Brain microvascular endothelial cell (primary cell): ENCODE measurements around the gene TOM1L2.

Source experiments
- DNase-seq: peaks from one replicate; pipeline ENCODE4 v3.0.0-alpha.2; 2020
- H3K27ac ChIP-seq: fragments of 250-450 bp; sonication (Bioruptor Pico); 2 replicates; pipeline ENCODE4 v1.5.1; 2020; ENCODE audit warnings: mild to moderate bottlenecking, moderate library complexity
- H3K27me3 ChIP-seq: fragments of 250-450 bp; sonication (Bioruptor Pico); replicated peaks from 2 replicates; pipeline ENCODE4 v1.5.1; 2020; ENCODE audit warnings: mild to moderate bottlenecking
- H3K36me3 ChIP-seq: fragments of 250-450 bp; sonication (Bioruptor Pico); replicated peaks from 2 replicates; pipeline ENCODE4 v1.5.1; 2020; ENCODE audit warnings: mild to moderate bottlenecking
- H3K4me3 ChIP-seq: 2 replicates; pipeline ENCODE4 v1.5.1; 2011; ENCODE audit warnings: low read depth, mild to moderate bottlenecking, control low read depth, low read length, moderate library complexity
- in situ Hi-C: cut with HindIII; loops from 2 replicates; pipeline ENCODE4 v1.10.0; 2017; ENCODE audit warnings: low sequenced_read_pairs, low pct_ligation_motif_present
- TF ChIP-seq, protein P1 (sequence below): IDR thresholded peaks from 2 replicates; pipeline ENCODE4 v1.5.1; 2011; ENCODE audit warnings: low read depth, mild to moderate bottlenecking, moderate library complexity, low read length, control low read depth, inconsistent platforms; ENCODE audit errors: missing control alignments

Gene TOM1L2

GRCh38 chr17:18008496-18009268, 36.5 kb upstream of the TOM1L2 start:
- Histone ChIP-seq H3K4me3 (no peak overlapping the region), H3K27me3 (no peaks in the 10 kb centered on the region), H3K36me3 (no peaks in the 10 kb centered on the region), H3K27ac (no peak overlapping the region)
- peak; percentile 38 for DNase-seq
- TF ChIP-seq, protein P1, sequence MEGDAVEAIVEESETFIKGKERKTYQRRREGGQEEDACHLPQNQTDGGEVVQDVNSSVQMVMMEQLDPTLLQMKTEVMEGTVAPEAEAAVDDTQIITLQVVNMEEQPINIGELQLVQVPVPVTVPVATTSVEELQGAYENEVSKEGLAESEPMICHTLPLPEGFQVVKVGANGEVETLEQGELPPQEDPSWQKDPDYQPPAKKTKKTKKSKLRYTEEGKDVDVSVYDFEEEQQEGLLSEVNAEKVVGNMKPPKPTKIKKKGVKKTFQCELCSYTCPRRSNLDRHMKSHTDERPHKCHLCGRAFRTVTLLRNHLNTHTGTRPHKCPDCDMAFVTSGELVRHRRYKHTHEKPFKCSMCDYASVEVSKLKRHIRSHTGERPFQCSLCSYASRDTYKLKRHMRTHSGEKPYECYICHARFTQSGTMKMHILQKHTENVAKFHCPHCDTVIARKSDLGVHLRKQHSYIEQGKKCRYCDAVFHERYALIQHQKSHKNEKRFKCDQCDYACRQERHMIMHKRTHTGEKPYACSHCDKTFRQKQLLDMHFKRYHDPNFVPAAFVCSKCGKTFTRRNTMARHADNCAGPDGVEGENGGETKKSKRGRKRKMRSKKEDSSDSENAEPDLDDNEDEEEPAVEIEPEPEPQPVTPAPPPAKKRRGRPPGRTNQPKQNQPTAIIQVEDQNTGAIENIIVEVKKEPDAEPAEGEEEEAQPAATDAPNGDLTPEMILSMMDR, result no peak
- in situ Hi-C loops, result no loop called here

- Histone ChIP-seq H3K4me3 (no peak overlapping the region), H3K27me3 (no peaks in the 10 kb centered on the region), H3K36me3 (no peaks in the 10 kb centered on the region), H3K27ac (no peak overlapping the region)
- DNase-seq, result no peak
- in situ Hi-C loops, result no loop called here
- TF ChIP-seq, protein P1, result no peak
Measured at GRCh38 chr17:18006495-18007239, 34.5 kb upstream of the TOM1L2 start.

- Histone ChIP-seq H3K36me3 (no peaks in the 10 kb centered on the region), H3K27ac (no peak overlapping the region), H3K4me3 (no peak overlapping the region), H3K27me3 (no peaks in the 10 kb centered on the region)
- in situ Hi-C loops, result no loop called here
- TF ChIP-seq, protein P1, result no peak
- DNase-seq, result no peak
Measured at GRCh38 chr17:18005496-18005895, 33.3 kb upstream of the TOM1L2 start.

GRCh38 chr17:18004884-18005305, 32.7 kb upstream of the TOM1L2 start:
- no peak for DNase-seq
- Histone ChIP-seq H3K4me3 (no peak overlapping the region), H3K27ac (no peak overlapping the region), H3K36me3 (no peaks in the 10 kb centered on the region), H3K27me3 (no peaks in the 10 kb centered on the region)
- in situ Hi-C loops, result no loop called here
- TF ChIP-seq, protein P1, result peak; percentile 60

DNA sequence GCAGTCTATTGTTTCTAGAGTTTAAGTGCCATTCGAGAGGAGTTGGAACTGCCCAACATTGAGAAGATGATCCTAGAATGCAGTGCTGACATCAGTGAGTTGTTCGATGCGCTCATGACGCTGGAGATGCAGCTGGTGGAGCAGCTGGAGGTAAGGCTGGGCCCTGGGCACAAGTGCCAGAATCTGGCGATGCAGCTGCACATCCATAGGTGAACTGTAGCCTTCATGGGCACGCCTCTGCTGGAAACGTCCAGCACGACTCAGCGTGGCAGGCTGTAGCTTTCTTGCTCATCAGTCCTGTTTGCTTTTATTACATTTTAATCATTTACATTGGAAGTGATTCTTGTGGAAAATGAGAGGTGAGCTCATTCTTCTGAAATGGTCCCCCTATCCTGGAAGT, 32.1 kb upstream of the TOM1L2 start:
- DNase-seq, result no peak
- in situ Hi-C loops, result no loop called here
- TF ChIP-seq, protein P1, result no peak
- H3K4me3 ChIP-seq, result no peak overlapping the region
- H3K36me3 ChIP-seq, result no peaks in the 10 kb centered on the region
- H3K27ac ChIP-seq, result no peak overlapping the region
- H3K27me3 ChIP-seq, result no peaks in the 10 kb centered on the region
